Right lung (tissue), 5 donors: ENCODE results near the gene ZRANB2. TPM values are rescaled to one million over a fixed set of nuclear protein-coding genes. Genes with fewer than 3 reads are reported as not detected.

Experiments used
- DNase-seq, 2 donors: peaks; one replicate each; pipeline ENCODE4 v3.0.0-alpha.2; 2013
- polyA plus RNA-seq, 5 donors: library from polyadenylated mRNA; unstranded; fragments of 120-200 nt; gene quantifications; one replicate each; pipeline versions ENCODE4 v1.2.1 to v1.2.3, GENCODE V29; 2013; ENCODE audit warnings: inconsistent platforms in 1 of 5, low replicate concordance in 1 of 5; ENCODE audit not compliant: insufficient read length in 5 of 5, insufficient read depth in 1 of 5

The ZRANB2 gene
- polyA plus RNA-seq, 5 donors: 177 to 299 (median 241) TPM

- DNase-seq: peak in 1 of 2 donors; percentile 18
Measured at GRCh38 chr1:71080230-71080738, 551 bp downstream of the ZRANB2 start.

DNA sequence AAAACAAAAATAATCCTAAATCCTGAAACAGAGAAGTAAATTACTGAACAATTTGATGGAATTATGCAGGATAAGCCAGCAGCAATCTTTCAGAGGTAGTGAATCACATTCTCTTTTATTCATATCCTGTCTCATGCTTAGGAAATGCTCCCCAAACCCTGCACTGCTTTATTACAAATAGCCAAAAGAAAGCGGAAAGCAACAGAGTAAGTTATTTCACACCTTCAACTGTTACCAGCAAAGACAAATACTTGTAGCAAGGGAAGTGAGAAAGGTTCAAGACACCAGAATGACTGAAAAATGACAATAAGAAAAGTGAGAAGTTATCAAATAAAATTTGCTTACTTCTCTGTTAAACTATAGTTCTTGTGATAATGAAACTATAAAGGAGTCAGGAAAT is 6.2 kb downstream of the ZRANB2 start:
- DNase-seq: no peak

GRCh38 chr1:71072273-71072672 is 8.6 kb downstream of the ZRANB2 start:
- DNase-seq: no peak

GRCh38 chr1:71071720-71072119 is 9.1 kb downstream of the ZRANB2 start:
- no peak for DNase-seq

GRCh38 chr1:71068325-71069240 is 12.3 kb downstream of the ZRANB2 start:
- no peak for DNase-seq

GRCh38 chr1:71054791-71055190 is 26.0 kb downstream of the ZRANB2 start:
- DNase-seq: no peak

DNA sequence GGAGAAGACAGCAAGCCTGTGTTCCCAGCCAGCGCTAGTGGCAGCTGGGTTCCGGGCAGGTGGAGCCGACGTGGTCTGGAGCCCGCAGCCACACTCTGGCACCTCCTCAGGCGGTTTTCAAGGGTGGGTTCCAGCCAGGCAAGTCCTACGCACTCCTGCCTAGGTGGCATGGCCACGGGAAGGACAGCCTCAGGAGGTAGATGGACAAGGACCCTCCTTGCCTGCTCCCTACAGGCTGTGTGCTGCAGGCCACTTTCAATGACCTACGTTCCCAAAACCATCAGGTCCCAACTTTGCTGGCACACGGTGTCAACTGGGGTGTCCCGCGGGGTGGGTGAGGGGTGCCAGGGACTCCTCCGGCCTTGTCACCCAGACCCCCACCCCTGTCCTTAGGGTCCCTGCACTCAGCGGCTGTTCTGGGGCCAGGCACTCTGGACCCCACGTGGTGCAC is 26.5 kb downstream of the ZRANB2 start:
- no peak for DNase-seq

DNA sequence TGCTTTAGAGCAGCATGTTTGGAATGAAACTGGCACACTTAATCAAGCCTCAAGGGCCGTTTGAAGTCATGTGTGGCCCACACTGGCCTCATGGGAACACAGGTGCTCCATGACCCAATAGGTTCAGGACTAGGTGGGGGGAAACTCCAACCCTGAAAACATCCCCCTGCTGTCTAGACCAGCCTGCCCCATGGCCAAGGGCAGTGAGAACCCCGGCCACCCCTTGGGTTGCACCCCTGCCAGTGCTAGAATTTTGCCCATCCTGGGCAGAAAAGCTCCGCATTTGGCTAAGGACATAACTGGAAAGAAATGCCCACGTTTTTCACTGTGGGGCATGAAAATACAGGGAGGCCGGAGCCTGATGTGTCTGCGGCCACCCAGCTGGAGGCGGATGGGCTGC is 27.1 kb downstream of the ZRANB2 start:
- DNase-seq: no peak

- no peak for DNase-seq
Measured at GRCh38 chr1:71053146-71053545, 27.7 kb downstream of the ZRANB2 start.

GRCh38 chr1:71049951-71050598 is 30.8 kb downstream of the ZRANB2 start:
- peak; percentile 49 to 70 for DNase-seq

- DNase-seq: peak in 1 of 2 donors; percentile 4
Measured at GRCh38 chr1:71047635-71048607, 32.9 kb downstream of the ZRANB2 start, which contains the start of gene PTGER3. Gene PTGER3 (minus strand): TSS chr1:71047816. CDS start chr1:71047577, 239 bp downstream.

DNA sequence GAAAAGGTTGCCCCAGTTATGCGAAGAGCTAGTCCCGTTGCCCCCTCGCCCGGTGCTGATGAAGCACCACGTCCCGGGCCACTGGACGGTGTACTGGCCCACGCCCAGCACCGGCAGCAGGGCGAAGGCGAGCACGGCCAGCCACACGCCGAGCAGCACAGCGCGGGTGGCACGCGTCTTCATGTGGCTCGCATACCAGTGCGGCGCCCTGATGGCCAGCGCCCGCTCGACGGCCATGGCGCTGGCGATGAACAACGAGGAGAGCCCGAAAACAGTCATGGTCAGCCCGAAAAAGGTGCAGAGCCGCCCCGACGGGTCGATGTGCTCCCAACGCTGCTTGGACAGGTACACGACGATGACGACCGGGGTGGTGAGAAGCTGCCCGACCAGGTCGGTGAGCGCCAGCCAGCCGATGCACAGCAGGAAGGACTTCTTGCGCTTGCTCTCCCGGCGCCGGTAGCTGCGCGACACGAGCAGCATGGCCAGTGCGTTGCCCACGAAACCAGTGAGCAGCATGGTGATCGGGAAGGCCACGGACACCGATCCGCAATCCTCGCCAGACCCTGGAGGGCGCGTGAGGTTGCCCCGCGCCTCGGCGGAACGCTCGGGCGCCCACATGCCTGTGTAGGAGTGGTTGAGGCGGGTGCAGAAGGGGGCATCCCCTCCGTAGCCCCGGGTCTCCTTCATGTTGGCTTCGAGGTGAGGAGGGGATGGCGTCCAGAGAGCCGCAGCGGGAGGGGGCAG is 33.8 kb downstream of the ZRANB2 start:
- peak in 1 of 2 donors; percentile 6 for DNase-seq

- no peak for DNase-seq
Measured at GRCh38 chr1:71045463-71046028, 35.3 kb downstream of the ZRANB2 start.

- no peak for DNase-seq
Measured at GRCh38 chr1:71044833-71045232, 36.0 kb downstream of the ZRANB2 start.

GRCh38 chr1:71043065-71043464 is 37.8 kb downstream of the ZRANB2 start:
- no peak for DNase-seq

DNA sequence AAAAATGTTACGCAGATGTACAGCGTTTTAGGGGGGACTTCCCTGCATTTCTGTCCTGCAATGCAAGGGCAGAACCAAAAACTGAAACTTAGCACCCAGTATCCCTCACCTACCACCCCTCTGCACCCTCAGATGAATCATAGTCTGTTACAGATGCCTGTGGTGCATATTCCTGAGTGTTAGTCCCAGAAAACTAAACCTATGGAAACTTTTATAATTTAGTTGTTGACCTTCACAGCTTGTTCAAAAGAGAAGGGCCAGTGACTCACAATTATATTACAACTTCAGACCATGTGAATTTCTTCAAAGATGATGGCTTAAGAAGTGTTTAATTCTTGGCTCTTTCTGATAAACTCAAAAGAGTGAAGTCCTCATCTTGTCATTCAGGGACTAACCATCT is 39.0 kb downstream of the ZRANB2 start:
- no peak for DNase-seq

GRCh38 chr1:71039661-71040262 is 41.1 kb downstream of the ZRANB2 start:
- no peak for DNase-seq

- no peak for DNase-seq
Measured at GRCh38 chr1:71038942-71039341, 41.9 kb downstream of the ZRANB2 start.

- DNase-seq: no peak
Measured at GRCh38 chr1:71037829-71038620, 42.8 kb downstream of the ZRANB2 start.
